A673 (cell line): Measurements from ENCODE around the gene DLGAP1. TPM values are rescaled to one million over a fixed set of nuclear protein-coding genes. Genes with fewer than 3 reads are reported as not detected.

Experiments used
- BruUV-seq: library from RNA; stranded (reverse); fragments of 400-500 nt; replicated peaks from 2 replicates; lab custom pipeline; 2021; lab: Mats Ljungman, UMichigan
- CTCF ChIA-PET: fragments of 300-600 bp; sonication (Branson Sonifier 250); formaldehyde crosslinking; loops from one replicate; lab custom pipeline; 2022; ENCODE audit warnings: antibody characterized with exemption; lab: Charles Lee
- POLR2A ChIA-PET: fragments of 300-600 bp; sonication (Branson Sonifier 250); formaldehyde crosslinking; loops from one replicate; lab custom pipeline; 2022; ENCODE audit warnings: antibody characterized with exemption; ENCODE audit not compliant: low non-redundant PET; lab: Charles Lee
- DNase-seq: peaks from one replicate; pipeline ENCODE4 v3.0.0-alpha.2; 2015; ENCODE audit warnings: low spot score
- H3K27ac ChIP-seq: fragments of 200-600 bp; sonication (generic); 2 replicates; pipeline ENCODE4 v1.5.1; 2016; ENCODE audit warnings: mixed run types, low read depth, mild to moderate bottlenecking, mixed read lengths, antibody characterized with exemption, low read length; ENCODE audit not compliant: poor library complexity, severe bottlenecking
- H3K27me3 ChIP-seq: fragments of 200-600 bp; sonication (generic); replicated peaks from 2 replicates; pipeline ENCODE4 v1.6.1; 2017; ENCODE audit warnings: mixed run types, low read depth, mild to moderate bottlenecking, mixed read lengths, antibody characterized with exemption, low read length; ENCODE audit not compliant: insufficient read depth, poor library complexity
- H3K36me3 ChIP-seq: fragments of 200-600 bp; sonication (generic); 2 replicates; pipeline ENCODE4 v1.6.1; 2016; ENCODE audit warnings: mixed run types, mild to moderate bottlenecking, mixed read lengths, antibody characterized with exemption, low read length; ENCODE audit not compliant: insufficient read depth, poor library complexity, severe bottlenecking
- H3K4me1 ChIP-seq: fragments of 200-600 bp; sonication (generic); 2 replicates; pipeline ENCODE4 v1.6.1; 2017; ENCODE audit warnings: mixed run types, mild to moderate bottlenecking, mixed read lengths, antibody characterized with exemption, low read length; ENCODE audit not compliant: insufficient read depth, poor library complexity, severe bottlenecking
- H3K4me3 ChIP-seq: fragments of 200-600 bp; sonication (generic); 2 replicates; pipeline ENCODE4 v1.5.1; 2016; ENCODE audit warnings: low read depth, mixed run types, mild to moderate bottlenecking, mixed read lengths, low read length; ENCODE audit not compliant: poor library complexity, severe bottlenecking
- H3K9me3 ChIP-seq: fragments of 200-600 bp; sonication (generic); 2 replicates; pipeline ENCODE4 v1.6.1; 2016; ENCODE audit warnings: mixed run types, low read depth, mild to moderate bottlenecking, mixed read lengths, antibody characterized with exemption, low read length; ENCODE audit not compliant: poor library complexity, severe bottlenecking
- EZH2 ChIP-seq: fragments of 200-600 bp; sonication (generic); IDR thresholded peaks from 2 replicates; pipeline ENCODE4 v1.6.1; 2017; ENCODE audit warnings: borderline replicate concordance, low read depth, mild to moderate bottlenecking, mixed read lengths, antibody characterized with exemption, low read length; ENCODE audit not compliant: poor library complexity, severe bottlenecking
- intact Hi-C: fragments of 100-400 bp; cut with micrococcal nuclease; formaldehyde crosslinking; loops from one replicate; pipeline ENCODE4 v1.10.0; 2022; ENCODE audit not compliant: unreplicated experiment
- total RNA-seq: library from RNA; stranded (reverse); gene quantifications from 2 replicates; pipeline ENCODE4 v1.2.3, GENCODE V29; 2021
- TF ChIP-seq, protein P1 (sequence below): fragments of 300-800, 200-600 bp; sonication (generic); conservative IDR thresholded peaks from 2 replicates; pipeline ENCODE4 v1.5.1; 2017; ENCODE audit warnings: low read depth, mild to moderate bottlenecking, antibody characterized with exemption, low read length, moderate library complexity, mixed read lengths

The DLGAP1 gene
- total RNA-seq, 1 experiment from 2014 or later, result 135 TPM

DNA sequence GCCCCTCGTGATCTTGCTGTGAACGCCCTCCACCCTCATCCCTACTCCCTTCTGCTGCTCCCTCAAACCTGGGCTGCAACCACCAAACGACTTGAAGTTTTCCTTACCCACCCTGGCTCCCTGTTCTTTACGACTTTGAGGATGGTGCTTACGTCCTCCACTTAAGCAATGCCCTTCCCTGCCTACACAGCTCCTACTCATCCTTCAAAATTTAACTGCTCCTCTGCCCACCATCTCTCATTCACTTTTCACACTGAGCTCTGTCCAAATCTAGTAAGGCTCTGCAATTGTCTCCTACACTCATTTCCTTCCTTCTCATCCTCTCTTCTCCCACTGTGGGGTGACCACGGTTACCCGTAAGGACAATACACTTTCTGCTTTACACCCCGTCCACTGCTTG, 554.1 kb downstream of the DLGAP1 start:
- H3K9me3 ChIP-seq, result no peaks in the 10 kb centered on the region
- H3K4me1 ChIP-seq, result peaks cover 18% of the 10 kb centered on the region
- intact Hi-C loops, result loop anchor here (10.0 kb wide), 1 partner anchor 56 kb away; no protein-coding TSS in a partner anchor
- DNase-seq, result no peak
- no peak overlapping the region for H3K4me3 ChIP-seq
- no peaks in the 10 kb centered on the region for H3K36me3 ChIP-seq
- H3K27ac ChIP-seq, result no peak overlapping the region
- TF ChIP-seq EZH2, result no peak
- TF ChIP-seq, protein P1, sequence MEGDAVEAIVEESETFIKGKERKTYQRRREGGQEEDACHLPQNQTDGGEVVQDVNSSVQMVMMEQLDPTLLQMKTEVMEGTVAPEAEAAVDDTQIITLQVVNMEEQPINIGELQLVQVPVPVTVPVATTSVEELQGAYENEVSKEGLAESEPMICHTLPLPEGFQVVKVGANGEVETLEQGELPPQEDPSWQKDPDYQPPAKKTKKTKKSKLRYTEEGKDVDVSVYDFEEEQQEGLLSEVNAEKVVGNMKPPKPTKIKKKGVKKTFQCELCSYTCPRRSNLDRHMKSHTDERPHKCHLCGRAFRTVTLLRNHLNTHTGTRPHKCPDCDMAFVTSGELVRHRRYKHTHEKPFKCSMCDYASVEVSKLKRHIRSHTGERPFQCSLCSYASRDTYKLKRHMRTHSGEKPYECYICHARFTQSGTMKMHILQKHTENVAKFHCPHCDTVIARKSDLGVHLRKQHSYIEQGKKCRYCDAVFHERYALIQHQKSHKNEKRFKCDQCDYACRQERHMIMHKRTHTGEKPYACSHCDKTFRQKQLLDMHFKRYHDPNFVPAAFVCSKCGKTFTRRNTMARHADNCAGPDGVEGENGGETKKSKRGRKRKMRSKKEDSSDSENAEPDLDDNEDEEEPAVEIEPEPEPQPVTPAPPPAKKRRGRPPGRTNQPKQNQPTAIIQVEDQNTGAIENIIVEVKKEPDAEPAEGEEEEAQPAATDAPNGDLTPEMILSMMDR, result no peak
- POLR2A ChIA-PET, result no interaction called here
- no peaks in the 10 kb centered on the region for H3K27me3 ChIP-seq
- CTCF ChIA-PET, result no interaction called here
- BruUV-seq, result no TSS peak

DNA sequence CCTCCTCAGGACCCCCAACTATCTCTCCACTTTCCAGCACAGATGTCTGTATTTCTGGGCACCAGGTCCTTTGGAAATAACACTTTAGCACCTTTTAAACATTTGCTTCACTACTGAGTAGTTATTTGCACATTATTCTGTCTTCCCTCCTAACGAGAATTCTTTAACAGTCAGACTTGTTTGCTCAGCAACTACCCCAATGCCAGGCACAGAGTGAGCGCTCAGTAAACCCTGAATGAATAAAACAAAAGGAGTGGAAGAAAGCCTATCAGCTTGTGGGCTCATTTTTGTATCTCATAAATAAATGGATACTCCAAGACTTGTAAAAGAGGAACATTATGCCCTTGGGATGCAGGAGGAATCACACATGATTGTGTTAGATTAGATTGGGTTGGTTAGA, 554.8 kb downstream of the DLGAP1 start:
- DNase-seq, result no peak
- no peaks in the 10 kb centered on the region for H3K9me3 ChIP-seq
- H3K27ac ChIP-seq, result no peak overlapping the region
- H3K4me1 ChIP-seq, result peaks cover 18% of the 10 kb centered on the region
- intact Hi-C loops, result loop anchor here (10.0 kb wide), 1 partner anchor 56 kb away; no protein-coding TSS in a partner anchor
- CTCF ChIA-PET, result no interaction called here
- POLR2A ChIA-PET, result no interaction called here
- no TSS peak for BruUV-seq
- H3K27me3 ChIP-seq, result no peaks in the 10 kb centered on the region
- H3K4me3 ChIP-seq, result no peak overlapping the region
- no peaks in the 10 kb centered on the region for H3K36me3 ChIP-seq
- TF ChIP-seq, protein P1, result no peak
- no peak for TF ChIP-seq EZH2

DNA sequence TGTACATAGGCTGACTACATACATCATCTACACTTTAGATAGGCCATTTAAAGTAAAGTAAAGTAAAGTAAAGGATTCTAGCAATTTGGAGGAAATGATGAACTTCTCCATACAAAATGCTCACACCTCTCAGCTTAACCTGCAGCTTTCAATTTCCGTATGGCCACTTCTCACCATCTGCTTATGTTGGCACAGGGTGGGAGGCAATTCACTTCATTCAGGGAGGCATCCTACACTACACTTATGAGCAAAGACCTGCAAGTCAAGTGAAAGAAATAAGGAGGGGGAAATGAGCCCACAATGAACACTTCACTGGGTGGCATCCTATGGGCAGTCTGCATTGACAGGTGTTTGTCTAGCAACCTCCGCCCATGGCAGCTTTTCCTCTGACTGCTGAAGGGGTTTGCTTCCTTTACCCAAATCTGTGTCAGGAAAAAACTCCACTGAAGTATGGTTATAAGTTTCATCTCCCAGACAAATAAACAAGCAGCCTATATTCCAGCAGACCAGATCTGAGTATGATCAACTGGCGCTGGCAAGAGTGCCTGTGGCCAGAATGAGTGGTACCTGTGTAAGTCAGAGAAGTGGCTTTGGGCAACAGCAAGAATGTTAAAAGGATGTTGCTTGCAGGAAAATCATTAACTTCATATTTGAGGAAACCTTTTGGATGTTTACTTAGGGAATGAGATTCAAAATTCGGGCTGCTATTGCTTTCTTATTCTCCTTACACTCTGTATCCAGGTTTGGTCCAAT, 556.1 kb downstream of the DLGAP1 start:
- TF ChIP-seq, protein P1, result no peak
- TF ChIP-seq EZH2, result no peak
- no peaks in the 10 kb centered on the region for H3K9me3 ChIP-seq
- H3K4me1 ChIP-seq, result peaks cover 18% of the 10 kb centered on the region
- no peak for DNase-seq
- H3K27me3 ChIP-seq, result no peaks in the 10 kb centered on the region
- no peaks in the 10 kb centered on the region for H3K36me3 ChIP-seq
- ChIA-PET CTCF (no interaction called here), POLR2A (interaction anchor here (0.6 kb wide), 1 partner anchor 1188 kb away, joined by 5 read pairs; no protein-coding TSS in a partner anchor)
- BruUV-seq, result no TSS peak
- H3K4me3 ChIP-seq, result no peak overlapping the region
- no peak overlapping the region for H3K27ac ChIP-seq
- intact Hi-C loops, result no loop called here
